Suppressor macrophage treated with lipopolysaccharide for 4 hours (primary cell): ENCODE data around the gene SIRT6.
"Not testable (repeated sequence)": the region's sequence is repeated elsewhere in the genome, so short reads cannot be mapped to it uniquely, and the experiment has no call there.

Source experiments
- DNase-seq: peaks from one replicate; pipeline ENCODE4 v3.0.0-alpha.2; 2020

SIRT6 gene

GRCh38 chr19:4173479-4174212 is 8.7 kb downstream of the SIRT6 start:
- DNase-seq, result no peak

GRCh38 chr19:4172861-4173473 is 9.4 kb downstream of the SIRT6 start:
- peak; percentile 62 for DNase-seq

DNA sequence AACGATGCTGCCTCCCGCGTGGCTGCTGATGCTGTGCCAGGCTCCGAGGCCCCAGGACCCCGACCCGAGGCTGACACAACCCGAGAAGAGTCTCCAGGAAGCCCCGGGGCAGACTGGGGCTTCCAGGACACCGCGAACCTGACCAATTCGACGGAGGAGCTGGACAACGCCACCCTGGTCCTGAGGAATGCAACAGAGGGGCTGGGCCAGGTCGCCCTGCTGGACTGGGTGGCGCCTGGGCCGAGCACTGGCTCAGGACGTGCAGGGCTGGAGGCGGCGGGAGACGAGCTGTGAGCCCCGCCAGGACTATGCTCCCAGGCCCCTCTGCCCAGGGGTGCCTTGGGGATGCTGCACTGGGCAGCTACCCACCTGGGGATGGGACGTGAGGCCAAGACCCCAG is 10.7 kb downstream of the SIRT6 start:
- no peak for DNase-seq

GRCh38 chr19:4164262-4164661 is 18.1 kb downstream of the SIRT6 start:
- no peak for DNase-seq

DNA sequence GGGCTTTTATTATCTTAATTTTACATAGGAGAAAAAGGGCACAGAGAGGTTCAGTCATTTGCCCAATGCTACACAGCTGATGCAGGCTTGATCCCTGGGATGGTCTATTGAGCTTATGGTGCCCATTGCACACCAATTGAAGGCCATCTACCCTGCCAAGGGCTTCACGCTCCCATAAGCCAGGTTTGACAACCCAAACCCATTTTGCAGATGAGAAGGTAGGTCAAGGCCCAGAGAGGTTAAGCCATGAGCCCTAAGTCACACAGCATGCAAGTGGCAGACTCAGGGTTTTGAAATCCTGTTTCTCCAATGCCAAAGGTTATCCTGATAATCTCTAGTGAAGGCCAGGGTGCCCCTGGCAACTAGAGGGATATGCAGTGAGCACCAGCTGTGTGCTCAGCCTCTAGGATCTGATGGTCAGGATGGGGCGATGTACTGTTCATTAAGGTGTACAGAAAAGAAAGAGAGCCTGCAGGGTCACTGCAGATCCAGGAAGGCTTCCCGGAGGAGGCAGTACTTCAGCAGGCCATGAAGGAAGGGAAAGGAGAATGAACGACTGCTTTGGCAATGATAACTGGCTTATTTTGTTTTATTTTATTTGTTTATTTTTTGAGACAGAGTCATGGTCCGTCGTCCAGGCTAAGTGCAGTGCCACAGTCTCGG is 20.8 kb downstream of the SIRT6 start:
- DNase-seq, result no peak

GRCh38 chr19:4157971-4158370 is 24.4 kb downstream of the SIRT6 start:
- not testable (repeated sequence) for DNase-seq

GRCh38 chr19:4157164-4157563 is 25.2 kb downstream of the SIRT6 start:
- no peak for DNase-seq

- DNase-seq, result no peak
Observed at GRCh38 chr19:4154571-4155312, 27.6 kb downstream of the SIRT6 start.

- DNase-seq, result no peak
Observed at GRCh38 chr19:4152241-4152998, 29.9 kb downstream of the SIRT6 start.

DNA sequence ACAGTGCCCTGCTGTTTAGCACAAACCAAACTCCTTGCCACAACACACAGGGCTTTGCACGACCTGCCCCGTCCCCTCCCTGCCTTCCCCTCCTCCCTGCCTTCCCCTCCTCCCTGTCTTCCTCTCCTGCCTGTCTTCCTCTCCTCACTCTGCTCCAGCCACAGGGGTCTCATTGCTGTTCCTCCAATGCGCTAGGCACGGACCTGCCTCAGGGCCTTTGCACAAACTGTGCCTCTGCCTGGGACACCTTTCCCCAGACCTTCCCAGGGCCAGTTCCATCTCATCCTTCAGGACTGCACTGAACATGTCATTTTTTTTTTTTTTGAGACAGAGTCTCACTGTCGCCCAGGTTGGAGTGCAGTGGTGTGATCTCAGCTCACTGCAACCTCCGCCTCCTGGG is 30.7 kb downstream of the SIRT6 start:
- DNase-seq, result no peak

DNA sequence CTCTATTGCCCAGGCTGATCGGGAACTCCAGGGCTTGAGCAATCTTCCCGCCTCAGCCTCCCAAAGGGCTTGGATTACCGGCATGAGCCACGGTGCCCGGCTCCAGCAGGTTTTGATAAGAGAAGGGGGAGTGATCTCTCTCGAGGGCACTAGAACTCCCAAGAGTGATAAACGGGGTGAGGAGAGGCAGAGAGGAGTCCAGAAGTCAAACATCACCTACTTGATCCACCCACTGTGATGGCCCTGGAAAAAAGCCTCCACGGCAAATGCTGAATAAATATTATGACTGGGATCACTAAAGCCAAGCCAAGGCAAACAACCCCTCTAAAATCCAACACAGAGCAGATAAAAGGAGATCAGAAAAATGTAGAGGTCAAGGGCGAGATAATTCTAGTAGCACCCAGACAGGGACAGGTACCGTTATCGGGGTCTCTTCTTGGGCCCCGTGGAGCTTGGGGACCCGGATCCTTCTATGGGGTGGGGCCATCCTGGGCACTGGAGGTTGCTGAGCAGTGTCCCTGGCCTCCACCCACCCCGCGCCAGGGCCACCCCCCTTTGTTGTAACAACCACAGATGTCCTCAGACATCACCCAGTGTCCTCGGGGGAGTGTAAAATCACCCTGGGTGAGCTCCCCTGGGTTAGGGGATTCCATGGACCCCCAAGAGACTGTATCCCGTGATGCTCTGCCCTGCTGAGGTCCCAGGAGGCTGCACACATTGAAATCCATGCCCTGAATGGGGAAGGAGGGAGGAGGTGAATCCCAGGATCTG is 32.7 kb downstream of the SIRT6 start:
- DNase-seq, result no peak

DNA sequence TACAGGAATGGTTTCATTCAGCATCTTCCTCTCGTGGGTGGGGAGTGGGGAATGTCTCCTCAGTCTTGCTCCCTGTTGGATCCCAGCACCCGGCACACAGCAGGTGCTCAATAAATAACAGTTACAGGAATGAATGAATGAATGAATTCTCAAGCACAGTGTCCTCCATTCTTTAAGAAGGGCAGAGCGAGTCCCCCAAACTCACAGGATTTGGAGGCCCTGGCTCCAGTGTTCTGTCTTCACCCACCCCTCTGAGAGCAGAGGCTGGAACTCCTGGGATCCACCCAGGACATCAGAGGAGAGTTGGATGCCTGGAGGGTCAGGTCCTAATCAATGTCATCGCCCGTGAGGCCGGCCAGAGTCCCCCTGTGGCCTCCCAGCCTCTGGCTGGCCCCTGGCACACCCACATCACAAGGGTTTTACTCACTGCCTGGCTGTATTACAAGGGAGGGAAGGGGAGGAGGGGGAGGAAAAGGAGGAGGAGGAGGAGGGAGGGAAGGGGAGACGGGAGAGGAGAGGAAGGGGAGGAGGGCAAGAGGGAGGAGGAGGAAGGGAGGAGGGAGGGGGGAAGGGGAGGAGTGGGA is 37.6 kb downstream of the SIRT6 start:
- peak; percentile 23 for DNase-seq

- DNase-seq, result not testable (repeated sequence)
Observed at GRCh38 chr19:4142916-4143315, 39.4 kb downstream of the SIRT6 start.

DNA sequence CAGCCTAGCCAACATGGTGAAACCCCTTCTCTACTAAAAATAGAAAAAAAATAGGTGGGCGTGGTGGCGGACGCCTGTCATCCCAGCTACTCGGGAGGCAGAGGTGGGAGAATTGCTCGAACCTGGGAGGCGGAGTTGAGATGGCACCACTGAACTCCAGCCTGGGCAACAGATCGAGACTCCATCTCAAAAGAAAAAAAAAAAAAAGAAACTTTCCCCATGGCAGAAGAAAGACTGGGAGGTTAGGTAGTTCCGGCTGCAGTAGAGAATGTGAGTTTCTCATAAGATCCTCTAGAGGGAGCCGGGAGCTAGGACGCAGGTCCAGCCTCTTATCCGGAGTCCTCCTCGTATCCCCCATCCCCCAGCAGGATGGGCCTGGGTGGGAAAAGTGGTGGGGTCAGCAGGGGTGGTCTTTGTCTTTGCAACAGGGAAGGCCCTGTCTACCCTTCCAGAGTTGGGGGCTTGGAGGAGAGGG is 42.1 kb downstream of the SIRT6 start:
- DNase-seq, result peak; percentile 68

DNA sequence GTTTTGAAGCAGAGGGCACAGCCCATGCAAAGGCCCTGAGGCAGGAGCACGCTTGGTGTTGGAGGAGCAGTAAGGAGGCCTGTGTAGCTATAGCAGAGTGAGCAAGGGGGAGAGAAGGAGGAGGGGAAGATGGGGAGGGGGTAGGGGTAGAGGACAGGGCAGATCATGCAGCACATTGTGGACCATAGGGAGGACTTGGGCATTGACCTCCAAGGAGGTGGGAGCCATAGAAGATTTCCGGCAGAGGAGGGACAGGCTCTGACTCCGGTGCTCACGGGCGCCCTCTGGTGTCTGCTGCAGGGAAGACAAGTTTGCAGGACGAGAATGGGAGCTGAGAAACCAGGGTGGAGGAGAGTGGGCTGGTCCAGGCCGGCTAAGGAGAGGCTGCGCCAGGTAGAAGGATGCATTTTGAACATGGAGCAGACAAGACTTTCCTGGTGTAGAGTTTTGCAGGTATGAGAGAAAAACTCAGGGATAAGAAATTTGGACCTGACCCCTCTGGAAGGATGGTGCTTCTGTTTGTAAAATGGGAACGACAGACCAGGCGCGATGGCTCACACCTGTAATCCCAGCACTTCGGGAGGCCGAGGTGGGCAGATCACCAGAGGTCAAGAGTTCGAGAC is 42.6 kb downstream of the SIRT6 start:
- DNase-seq, result peak; percentile 79

GRCh38 chr19:4138445-4138844 is 43.9 kb downstream of the SIRT6 start:
- DNase-seq, result no peak

DNA sequence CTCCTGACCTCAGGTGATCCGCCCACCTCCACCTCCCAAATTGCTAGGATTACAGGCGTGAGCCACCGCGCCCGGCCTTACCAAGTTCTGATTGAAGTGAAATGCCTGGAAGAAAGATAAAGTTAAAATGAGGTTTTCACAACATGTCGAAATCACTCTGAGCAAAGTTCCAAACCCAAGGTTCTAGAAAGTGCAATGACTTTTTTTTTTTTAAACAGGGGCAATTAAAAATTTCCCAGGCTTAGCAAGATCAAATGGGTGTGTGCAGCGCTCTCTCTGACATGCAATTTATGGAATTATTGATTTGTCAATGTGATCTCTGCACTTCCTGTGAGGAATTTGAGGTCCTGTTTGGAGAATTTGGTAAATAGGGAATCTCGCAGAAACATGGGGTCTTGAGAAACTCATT is 45.7 kb downstream of the SIRT6 start:
- no peak for DNase-seq

- peak; percentile 37 for DNase-seq
Observed at GRCh38 chr19:4135386-4135785, 47.0 kb downstream of the SIRT6 start.

DNA sequence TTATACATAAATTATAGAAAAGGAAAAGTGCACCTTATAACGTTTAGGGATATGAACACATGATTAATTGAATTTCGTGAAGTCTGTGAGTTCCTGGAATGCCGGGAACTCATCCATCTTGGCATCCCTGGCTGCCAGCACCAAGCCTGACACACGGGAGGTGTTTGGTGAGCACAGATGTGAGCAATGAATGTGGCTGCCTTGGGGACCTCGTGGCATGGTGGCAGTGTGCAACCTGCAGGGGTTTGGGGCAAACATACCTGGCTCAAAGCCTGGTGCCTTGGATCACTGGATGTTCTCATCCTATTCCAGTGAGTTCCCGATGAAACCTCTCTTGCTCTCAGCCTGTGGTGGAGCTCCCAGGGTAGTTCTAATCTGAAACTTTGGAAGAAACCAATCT is 48.0 kb downstream of the SIRT6 start:
- DNase-seq, result no peak

DNA sequence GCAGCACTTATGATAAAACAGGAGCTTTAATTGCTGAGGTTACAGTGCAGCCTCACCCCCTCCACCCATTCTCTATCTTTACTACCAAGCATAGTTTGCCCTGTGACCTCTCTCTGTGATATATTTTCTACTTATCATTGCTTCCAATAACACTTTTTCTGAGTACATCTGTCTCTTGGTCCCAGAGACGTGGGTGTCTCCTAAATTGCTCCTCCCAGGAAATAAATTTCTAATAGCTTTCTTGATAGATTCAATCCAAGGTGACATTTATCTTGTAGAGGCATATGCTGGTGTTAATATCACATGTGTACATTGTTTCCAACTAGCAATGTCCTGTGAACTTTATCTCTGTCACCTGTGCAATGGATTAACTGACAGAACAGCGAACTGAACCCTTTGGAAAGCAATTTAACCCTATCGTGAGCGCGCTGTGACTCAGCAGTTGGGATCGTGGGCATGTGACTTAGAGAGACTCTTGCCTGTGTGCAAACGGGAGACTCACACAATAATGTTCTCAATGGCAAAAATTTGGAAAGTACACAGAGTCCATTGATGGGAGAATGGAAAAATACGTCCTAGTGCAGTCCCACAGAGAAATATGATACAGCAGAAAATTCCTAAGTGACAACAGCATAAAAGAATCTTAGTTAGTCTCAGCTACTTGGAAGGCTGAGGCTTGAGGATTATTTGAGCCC is 51.5 kb downstream of the SIRT6 start:
- peak; percentile 48 for DNase-seq
